Prostate gland (tissue), 2 donors: ENCODE results near the gene CCDC146.
"Not testable (repeated sequence)": the region's sequence is repeated elsewhere in the genome, so short reads cannot be mapped to it uniquely, and the experiment has no call there.

ENCODE experiments used
- CTCF ChIP-seq, 4 experiments: fragments of 200-600 bp in 2 of 4; fragments of 450-650 bp in 2 of 4; sonication (generic) in 2 of 4; IDR thresholded peaks; 1 replicate in 3 of 4; 2 replicates in 1 of 4; pipeline ENCODE4 v1.5.1; 2016 to 2019; ENCODE audit warnings: antibody characterized with exemption in 4 of 4, mild to moderate bottlenecking in 2 of 4, moderate library complexity in 2 of 4
- POLR2A ChIP-seq: fragments of 450-650 bp; IDR thresholded peaks from one replicate; pipeline ENCODE4 v1.6.1; 2016; ENCODE audit warnings: antibody characterized with exemption, mild to moderate bottlenecking

GRCh38 chr7:77080236-77080635 lies 42.2 kb upstream of the CCDC146 start:
- not testable (repeated sequence) for TF ChIP-seq POLR2A; CTCF (IDR thresholded peaks at IDR 0.05)
